HG03097 (cell line): Measurements from ENCODE around the gene ADH1A.
"Not testable (repeated sequence)": the region's sequence is repeated elsewhere in the genome, so short reads cannot be mapped to it uniquely, and the experiment has no call there.

ENCODE experiments used
- ATAC-seq: cut with Tn5 transposase; IDR thresholded peaks from one replicate; pipeline ENCODE4 v1.9.1; 2021; ENCODE audit not compliant: unreplicated experiment, low FRiP score

ADH1A gene

GRCh38 chr4:99282731-99283130 is 8.1 kb downstream of the ADH1A start:
- ATAC-seq = no peak

- ATAC-seq = no peak
These were observed 9.5 kb downstream of the ADH1A start for GRCh38 chr4:99281261-99281660.

- ATAC-seq = no peak
These were observed 14.4 kb downstream of the ADH1A start for GRCh38 chr4:99276417-99276816.

- no peak for ATAC-seq
These were observed 14.9 kb downstream of the ADH1A start for GRCh38 chr4:99275885-99276284.

GRCh38 chr4:99275050-99275449 is 15.7 kb downstream of the ADH1A start:
- ATAC-seq = no peak

GRCh38 chr4:99273704-99274103 is 17.1 kb downstream of the ADH1A start:
- ATAC-seq = no peak

GRCh38 chr4:99264927-99265326 is 25.9 kb downstream of the ADH1A start:
- ATAC-seq = no peak

- ATAC-seq = no peak
These were observed 38.0 kb downstream of the ADH1A start for GRCh38 chr4:99252746-99253145.

GRCh38 chr4:99248714-99249113 is 42.1 kb downstream of the ADH1A start:
- no peak for ATAC-seq

- no peak for ATAC-seq
These were observed 54.8 kb downstream of the ADH1A start for GRCh38 chr4:99235955-99236354.

GRCh38 chr4:99234331-99235010 is 56.3 kb downstream of the ADH1A start:
- ATAC-seq = no peak

GRCh38 chr4:99233397-99233796 is 57.4 kb downstream of the ADH1A start:
- not testable (repeated sequence) for ATAC-seq

GRCh38 chr4:99228706-99229105 is 62.1 kb downstream of the ADH1A start:
- not testable (repeated sequence) for ATAC-seq

GRCh38 chr4:99227646-99228045 is 63.1 kb downstream of the ADH1A start:
- ATAC-seq = not testable (repeated sequence)
